ENCODE data around the gene SEMA5B. TPM values are rescaled to one million over a fixed set of nuclear protein-coding genes. Genes with fewer than 3 reads are reported as not detected.

Gene SEMA5B
- total and polyA plus RNA-seq, 2 donors (not counting 1 experiment from before 2014, with no cell fraction given): not detected

- Mint-ChIP-seq H3K4me3 (no peak overlapping the region), H3K27ac (no peak overlapping the region), H3K9me3 (ENCODE audit: insufficient read depth) (no peaks in the 10 kb centered on the region), H3K27me3 (peaks cover 11% of the 10 kb centered on the region), H3K4me1 (no peaks in the 10 kb centered on the region)
- Histone ChIP-seq H4K20me1 (ENCODE audit: control insufficient read depth, insufficient read depth, low read length, poor library complexity, severe bottlenecking) (no peaks in the 10 kb centered on the region), H3K27me3 (replicated peaks in 1 of 4; ENCODE audit: control extremely low read depth in 1 of 4, control insufficient read depth in 3 of 4, insufficient read depth in 4 of 4, low read length in 3 of 4) (peaks cover 0 to 4% (median 2%) of the 10 kb centered on the region in 4 experiments), H2AFZ (ENCODE audit: insufficient read depth, low read depth, low read length, poor library complexity, severe bottlenecking) (no peak overlapping the region), H3K36me3 (replicated peaks in 1 of 2; ENCODE audit: control extremely low read depth in 1 of 2, control insufficient read depth in 1 of 2, extremely low read depth in 1 of 2, insufficient read depth in 2 of 2, low read length in 1 of 2) (no peaks in the 10 kb centered on the region), H3K79me2 (ENCODE audit: control insufficient read depth, insufficient read depth, low read length) (no peaks in the 10 kb centered on the region), H3K9me3 (ENCODE audit: control extremely low read depth in 1 of 3, control insufficient read depth in 2 of 3, insufficient read depth in 1 of 3, low read length in 2 of 3) (peaks cover 0 to 3% (median 0%) of the 10 kb centered on the region in 3 donors), H3K4me3 (ENCODE audit: control extremely low read depth in 1 of 5, extremely low read depth in 1 of 5, insufficient read depth in 1 of 5, low read depth in 2 of 5, low read length in 4 of 5) (no peak overlapping the region), H3K27ac (ENCODE audit: low read length in 2 of 2) (no peak overlapping the region), H3K4me2 (replicated peaks; ENCODE audit: low read depth, low read length, poor library complexity, severe bottlenecking) (no peak overlapping the region), H3K4me1 (ENCODE audit: control insufficient read depth in 2 of 2, insufficient read depth in 2 of 2, low read length in 2 of 2) (no peaks in the 10 kb centered on the region), H3K9ac (ENCODE audit: low read length) (no peak overlapping the region)
- WGBS (ENCODE audit: insufficient coverage): 91% methylated on average over 15 of the region's 15 CpGs
- DNase-seq: no peak
- CTCF ChIA-PET: no interaction called here
- intact Hi-C loops (cut with micrococcal nuclease): no loop called here
- ATAC-seq (ENCODE audit: low read depth): no peak
- POLR2A ChIA-PET: no interaction called here
- TF ChIP-seq CTCF (IDR thresholded peaks at IDR 0.05) (no peak), EZH2 (IDR thresholded peaks at IDR 0.05; ENCODE audit: borderline replicate concordance, insufficient read depth, low read depth, low read length, poor library complexity, severe bottlenecking) (no peak)
Measured at GRCh38 chr3:122956693-122957455, 70.7 kb downstream of the SEMA5B start.

GRCh38 chr3:122955916-122956692, 71.5 kb downstream of the SEMA5B start:
- no peak for TF ChIP-seq EZH2 (IDR thresholded peaks at IDR 0.05; ENCODE audit: borderline replicate concordance, insufficient read depth, low read depth, low read length, poor library complexity, severe bottlenecking)
- no peak for TF ChIP-seq CTCF (IDR thresholded peaks at IDR 0.05)
- Histone ChIP-seq H4K20me1 (ENCODE audit: control insufficient read depth, insufficient read depth, low read length, poor library complexity, severe bottlenecking) (no peaks in the 10 kb centered on the region), H3K4me2 (replicated peaks; ENCODE audit: low read depth, low read length, poor library complexity, severe bottlenecking) (no peak overlapping the region), H3K36me3 (replicated peaks in 1 of 2; ENCODE audit: control extremely low read depth in 1 of 2, control insufficient read depth in 1 of 2, extremely low read depth in 1 of 2, insufficient read depth in 2 of 2, low read length in 1 of 2) (no peaks in the 10 kb centered on the region), H3K27me3 (replicated peaks in 1 of 4; ENCODE audit: control extremely low read depth in 1 of 4, control insufficient read depth in 3 of 4, insufficient read depth in 4 of 4, low read length in 3 of 4) (peaks cover 0 to 4% (median 2%) of the 10 kb centered on the region in 4 experiments), H2AFZ (ENCODE audit: insufficient read depth, low read depth, low read length, poor library complexity, severe bottlenecking) (no peak overlapping the region), H3K9me3 (ENCODE audit: control extremely low read depth in 1 of 3, control insufficient read depth in 2 of 3, insufficient read depth in 1 of 3, low read length in 2 of 3) (peaks cover 0 to 3% (median 0%) of the 10 kb centered on the region in 3 donors), H3K79me2 (ENCODE audit: control insufficient read depth, insufficient read depth, low read length) (no peaks in the 10 kb centered on the region), H3K27ac (ENCODE audit: low read length in 2 of 2) (no peak overlapping the region), H3K4me3 (ENCODE audit: control extremely low read depth in 1 of 5, extremely low read depth in 1 of 5, insufficient read depth in 1 of 5, low read depth in 2 of 5, low read length in 4 of 5) (no peak overlapping the region), H3K4me1 (ENCODE audit: control insufficient read depth in 2 of 2, insufficient read depth in 2 of 2, low read length in 2 of 2) (no peaks in the 10 kb centered on the region), H3K9ac (ENCODE audit: low read length) (no peak overlapping the region)
- Mint-ChIP-seq H3K27ac (no peak overlapping the region), H3K4me1 (no peaks in the 10 kb centered on the region), H3K27me3 (peaks cover 10% of the 10 kb centered on the region), H3K9me3 (ENCODE audit: insufficient read depth) (no peaks in the 10 kb centered on the region), H3K4me3 (no peak overlapping the region)
- intact Hi-C loops (cut with micrococcal nuclease): no loop called here
- DNase-seq (no peak), ATAC-seq (ENCODE audit: low read depth) (no peak)
- CTCF ChIA-PET: interaction anchor here (1.1 kb wide), 1 partner anchor 12 kb away, joined by 3 read pairs; no protein-coding TSS in a partner anchor
- WGBS (ENCODE audit: insufficient coverage): 94% methylated on average over 20 of the region's 20 CpGs
- POLR2A ChIA-PET: no interaction called here
